HG03469 (cell line): ENCODE data around the gene COL4A2.
"Not testable (repeated sequence)": the region's sequence is repeated elsewhere in the genome, so short reads cannot be mapped to it uniquely, and the experiment has no call there.

Experiments
- ATAC-seq: cut with Tn5 transposase; IDR thresholded peaks from one replicate; pipeline ENCODE4 v1.9.1; 2021; ENCODE audit warnings: mild to moderate bottlenecking, moderate library complexity, moderate number of reproducible peaks; ENCODE audit not compliant: unreplicated experiment

The COL4A2 gene

DNA sequence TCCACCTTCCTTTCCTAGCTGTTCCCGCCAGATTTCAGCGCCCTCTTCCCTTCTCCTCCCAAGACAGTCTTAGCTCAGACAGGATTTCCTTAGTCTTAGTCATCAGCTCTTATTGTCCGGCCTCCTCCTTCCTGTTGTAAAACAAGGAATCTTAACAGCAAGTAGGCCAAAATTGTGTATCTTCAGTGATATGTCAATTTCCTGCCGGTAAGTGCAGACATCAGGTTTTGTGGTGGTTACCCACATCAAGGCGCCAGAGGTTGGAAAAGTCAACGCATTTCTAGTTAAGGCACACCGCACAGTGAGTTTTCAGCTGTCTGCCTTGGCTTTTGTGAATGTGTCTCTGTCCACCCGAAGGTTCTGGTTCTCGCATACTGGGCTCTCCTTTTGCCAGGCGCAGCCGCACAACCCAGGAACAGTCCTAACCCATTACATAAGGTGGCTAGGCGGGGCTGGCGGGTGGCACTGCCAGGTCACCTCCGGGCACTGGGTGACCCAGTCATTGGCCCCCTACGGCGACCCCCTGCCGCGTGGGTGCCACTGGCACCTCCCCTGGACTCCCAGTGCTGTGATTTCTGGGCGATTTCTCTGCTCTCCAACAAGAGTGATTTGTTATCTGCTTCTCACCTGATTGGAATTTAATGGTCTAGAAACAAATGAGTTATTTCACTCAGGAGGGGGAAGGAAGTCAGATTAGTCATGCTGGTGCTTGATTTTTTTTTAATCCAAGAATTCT, 12.9 kb downstream of the COL4A2 start:
- no peak for ATAC-seq

DNA sequence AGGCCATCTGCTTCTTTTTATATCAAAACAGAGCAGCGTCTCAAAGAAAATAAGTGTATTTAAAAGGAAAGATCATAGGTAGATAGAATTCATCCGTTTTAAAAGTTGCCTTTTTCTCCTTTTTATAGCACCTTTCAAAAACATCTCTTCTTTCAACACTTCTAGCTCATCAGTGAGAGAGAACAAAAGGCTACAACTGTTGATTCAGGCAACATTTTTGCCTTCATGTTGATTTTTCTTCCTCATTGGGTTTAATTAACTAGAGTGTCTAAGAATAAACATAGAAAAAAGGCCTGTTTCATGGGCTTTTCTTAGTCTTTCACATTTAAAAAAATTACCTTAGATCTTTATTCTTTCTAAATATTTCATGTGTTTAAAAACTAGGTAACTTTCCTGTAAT, 13.6 kb downstream of the COL4A2 start:
- ATAC-seq: no peak

DNA sequence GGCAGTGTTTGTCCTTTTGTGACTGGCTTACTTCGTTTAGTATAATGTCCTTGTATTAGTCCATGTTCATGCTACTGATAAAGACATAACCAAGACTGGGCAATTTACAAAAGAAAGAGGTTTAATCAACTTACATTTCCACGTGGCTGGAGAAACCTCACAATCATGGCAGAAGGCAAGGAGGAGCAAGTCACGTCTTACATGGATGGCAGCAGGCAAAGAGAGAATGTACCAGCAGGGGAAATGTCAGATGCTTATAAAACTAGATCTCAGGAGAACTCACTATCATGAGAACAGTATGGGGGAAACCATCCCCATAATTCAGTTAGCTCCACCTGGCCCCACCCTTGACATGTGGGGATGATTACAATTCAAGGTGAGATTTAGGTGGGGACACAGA, 14.5 kb downstream of the COL4A2 start:
- ATAC-seq: not testable (repeated sequence)

DNA sequence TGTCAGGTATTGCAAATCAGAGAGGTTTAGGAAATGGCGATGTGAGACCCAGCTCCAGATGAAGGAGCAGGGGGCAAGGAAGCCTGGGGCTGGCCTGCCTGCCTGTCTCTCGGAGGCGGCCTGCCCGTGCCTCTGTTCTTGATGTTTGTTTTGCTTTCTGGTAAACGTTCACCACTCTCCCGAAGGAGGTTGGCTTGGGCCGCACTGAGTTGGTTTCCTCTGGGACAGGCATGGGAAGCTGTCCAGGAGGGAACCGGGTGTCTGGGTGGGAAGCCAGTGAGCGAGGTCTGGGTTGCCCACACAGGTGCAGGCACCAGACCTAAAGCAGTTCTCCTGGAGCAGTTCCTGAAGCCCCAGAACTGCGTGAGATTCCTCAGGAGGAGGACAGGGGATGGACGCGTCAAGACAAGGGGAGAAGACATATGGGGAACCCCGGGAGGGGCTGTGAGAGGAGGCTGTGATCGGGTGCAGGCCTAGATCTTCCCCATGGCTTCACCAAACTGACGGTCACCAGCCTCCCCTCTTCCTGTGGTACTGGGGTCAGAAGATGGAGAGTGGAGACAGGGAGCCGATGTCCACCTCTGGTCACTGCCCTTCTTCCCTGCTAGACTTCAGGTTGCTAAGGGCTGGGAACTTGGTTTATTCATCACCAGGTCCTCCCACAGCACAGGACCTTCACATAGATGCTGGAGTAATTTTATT, 15.2 kb downstream of the COL4A2 start:
- ATAC-seq: no peak

DNA sequence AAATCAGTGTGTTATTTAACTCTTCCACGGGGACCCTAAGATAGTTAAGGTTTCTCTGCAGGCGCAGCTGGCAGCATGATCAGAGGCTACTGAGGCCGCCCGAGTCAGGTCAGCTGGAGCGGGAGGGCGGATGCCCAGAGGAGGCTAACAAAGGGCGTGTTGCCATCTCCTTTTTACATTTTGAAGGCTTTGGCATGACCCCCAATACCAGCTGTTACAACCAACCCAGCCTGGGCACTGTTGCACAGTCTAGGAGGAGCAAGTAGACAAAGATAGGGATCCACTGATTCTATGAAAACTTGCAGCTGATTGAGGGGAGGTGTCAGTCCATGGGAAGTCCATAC, 15.7 kb downstream of the COL4A2 start:
- ATAC-seq: no peak

DNA sequence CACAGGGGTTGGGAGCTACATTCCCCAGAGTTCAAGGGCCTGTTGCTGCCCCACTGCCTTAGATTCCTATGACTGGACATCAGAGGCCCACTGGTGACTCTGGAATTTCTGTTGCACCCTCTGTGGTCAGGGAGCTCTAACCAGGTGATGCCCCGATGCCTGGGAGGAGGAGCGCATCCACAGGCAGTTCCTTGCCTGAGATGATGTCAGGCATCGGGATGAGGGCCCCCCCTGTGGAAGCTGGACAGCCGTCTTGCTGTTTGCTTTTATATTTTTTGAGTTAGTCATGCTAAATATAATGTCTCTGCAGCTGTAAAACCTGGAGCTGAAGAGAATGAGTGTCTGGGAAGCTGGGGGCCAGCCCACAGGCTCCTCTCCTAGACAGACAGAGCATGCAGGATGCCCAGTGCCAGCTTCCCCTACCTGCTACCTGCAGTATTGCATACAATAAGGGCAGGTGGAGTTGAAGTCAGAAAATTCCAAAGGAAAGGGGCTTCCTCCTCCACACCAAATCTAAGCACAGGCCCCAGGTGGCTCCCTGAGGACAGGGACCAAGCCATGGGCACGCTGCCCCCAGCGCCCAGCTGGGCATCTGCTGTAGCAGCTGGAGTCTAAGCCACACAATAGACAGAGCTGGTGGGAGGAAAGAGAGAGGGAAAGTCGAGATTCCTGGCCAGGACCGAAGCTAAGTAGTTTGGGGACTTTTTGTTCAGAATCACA, 16.2 kb downstream of the COL4A2 start:
- ATAC-seq: no peak

DNA sequence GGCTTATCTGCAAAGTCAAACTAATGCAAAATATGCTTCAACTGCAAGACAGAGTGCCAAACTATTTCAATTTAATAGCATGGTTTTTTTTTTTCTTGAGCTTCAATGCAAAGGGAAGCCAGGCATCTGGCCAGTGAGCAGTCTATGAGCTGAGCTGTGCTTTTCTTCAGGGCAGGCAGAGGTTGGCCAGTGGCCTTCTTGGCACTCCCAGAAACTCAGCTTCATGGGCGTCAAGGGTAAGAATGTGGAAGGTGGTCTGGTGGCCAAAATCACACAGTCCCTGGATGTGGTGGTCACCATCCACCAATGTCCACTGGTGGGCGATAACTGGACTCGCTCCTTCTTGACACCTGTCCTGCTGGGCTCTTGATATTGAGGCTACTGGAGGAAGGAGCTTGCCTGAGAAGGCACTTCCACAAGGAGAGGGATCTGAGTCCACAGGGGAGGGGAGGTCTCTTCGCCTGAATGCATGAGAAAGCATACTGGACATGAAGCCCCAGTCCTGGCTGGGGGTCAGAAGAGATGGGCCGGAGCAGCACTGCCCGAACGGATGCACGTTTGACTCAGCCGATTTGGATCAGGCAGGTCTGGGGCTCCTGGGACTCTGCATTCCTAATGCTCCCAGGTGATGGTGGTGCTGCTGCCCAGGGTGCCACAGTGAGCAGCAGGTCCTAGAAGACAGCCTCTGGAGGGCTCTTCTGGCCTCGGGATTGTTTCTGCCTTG, 17.1 kb downstream of the COL4A2 start:
- no peak for ATAC-seq

GRCh38 chr13:110326263-110326904, 19.3 kb downstream of the COL4A2 start:
- ATAC-seq: no peak

GRCh38 chr13:110327051-110327721, 20.1 kb downstream of the COL4A2 start:
- ATAC-seq: no peak

DNA sequence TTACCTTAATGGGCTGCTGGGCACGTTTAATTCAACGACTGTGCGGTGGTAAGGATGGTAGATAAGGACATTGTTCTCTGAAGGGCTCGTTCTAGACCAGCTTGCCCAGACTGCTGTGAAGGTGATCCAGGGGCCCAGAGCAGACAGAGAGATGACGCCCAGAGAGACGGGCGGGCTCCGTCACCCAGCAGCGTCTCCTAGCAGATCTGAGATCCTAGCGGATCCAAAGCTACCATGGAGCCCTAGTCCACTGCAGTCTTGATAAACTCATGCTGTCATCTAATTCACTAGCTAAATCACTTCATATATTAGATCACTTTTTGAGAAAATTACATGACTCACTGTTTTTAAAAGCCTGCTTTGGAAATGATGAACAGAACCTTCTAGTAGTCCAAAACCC, 21.5 kb downstream of the COL4A2 start:
- no peak for ATAC-seq

DNA sequence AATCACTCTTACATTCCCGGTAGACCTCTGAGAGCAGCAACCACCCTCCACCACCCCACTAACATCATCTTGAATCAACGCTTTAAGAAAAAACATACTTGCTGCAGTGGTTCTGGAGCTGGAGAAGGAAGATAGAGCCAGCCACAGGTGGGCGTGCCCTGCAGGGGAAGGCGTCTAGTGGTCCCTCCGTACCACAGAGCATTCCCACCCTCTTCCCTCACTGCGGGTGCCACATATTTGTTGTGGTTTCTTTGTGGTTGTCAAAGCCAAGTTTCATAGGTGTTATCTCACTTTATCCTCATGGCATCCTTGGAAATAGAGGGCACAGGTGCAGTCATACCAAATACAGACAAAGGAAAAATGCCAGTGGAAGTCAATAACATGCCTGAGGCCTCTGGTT, 22.2 kb downstream of the COL4A2 start:
- no peak for ATAC-seq

DNA sequence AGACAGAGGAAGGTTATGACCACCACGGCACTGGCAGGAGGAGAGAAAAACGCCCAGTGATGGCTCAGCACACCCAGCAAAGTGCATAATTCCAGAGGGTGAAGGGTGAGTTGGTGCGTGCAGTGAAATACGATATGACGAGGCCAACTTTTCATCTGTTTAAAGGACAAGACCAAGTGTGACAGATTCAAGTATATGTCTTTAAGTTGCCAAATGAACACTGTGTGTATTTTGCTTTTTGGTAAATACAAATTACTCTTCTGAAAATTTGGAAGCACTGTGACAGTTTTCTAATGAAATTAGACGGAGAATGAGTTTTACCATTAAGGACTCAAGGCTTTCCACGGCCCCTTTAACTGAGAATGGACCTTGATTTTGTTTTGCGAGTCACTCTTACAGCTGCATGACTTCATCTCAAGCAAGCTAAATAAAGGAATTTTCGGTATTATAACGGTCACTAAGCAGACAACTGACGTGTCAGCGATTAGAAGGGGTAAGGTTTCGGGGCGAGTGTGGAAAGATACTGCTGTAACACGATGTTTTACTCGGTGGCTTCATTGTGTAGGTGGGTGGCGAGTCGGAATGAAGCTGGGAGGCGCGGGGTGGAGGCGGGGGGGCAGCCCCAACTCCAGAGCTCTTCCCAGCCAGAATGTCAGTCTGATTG, 22.8 kb downstream of the COL4A2 start:
- ATAC-seq: no peak

DNA sequence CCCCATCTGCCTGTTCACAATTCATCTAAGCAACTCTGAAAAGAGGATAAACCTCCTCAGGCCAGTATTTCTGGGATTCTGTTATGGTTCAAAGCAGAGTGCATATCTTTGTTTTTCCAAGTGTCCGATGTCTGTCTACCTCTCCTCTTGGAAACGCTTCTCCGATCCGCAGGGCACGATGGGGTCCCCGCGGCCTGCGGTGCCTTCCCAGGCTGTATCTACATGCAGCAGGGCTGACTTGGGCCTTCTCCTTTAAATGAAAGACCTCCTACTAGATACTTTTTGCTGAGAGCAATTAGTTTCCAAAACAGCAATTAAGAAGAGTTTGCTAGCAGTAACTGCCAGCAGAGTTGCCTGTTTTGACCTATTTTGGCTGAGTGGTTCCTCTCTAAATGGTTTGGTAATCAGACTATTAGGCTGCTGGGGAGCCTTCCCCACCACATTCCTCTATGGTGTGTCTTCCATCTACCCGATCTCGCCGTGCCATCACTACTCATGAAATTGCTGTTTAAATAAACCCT, 23.5 kb downstream of the COL4A2 start:
- ATAC-seq: no peak

GRCh38 chr13:110331362-110331761, 24.3 kb downstream of the COL4A2 start:
- no peak for ATAC-seq

DNA sequence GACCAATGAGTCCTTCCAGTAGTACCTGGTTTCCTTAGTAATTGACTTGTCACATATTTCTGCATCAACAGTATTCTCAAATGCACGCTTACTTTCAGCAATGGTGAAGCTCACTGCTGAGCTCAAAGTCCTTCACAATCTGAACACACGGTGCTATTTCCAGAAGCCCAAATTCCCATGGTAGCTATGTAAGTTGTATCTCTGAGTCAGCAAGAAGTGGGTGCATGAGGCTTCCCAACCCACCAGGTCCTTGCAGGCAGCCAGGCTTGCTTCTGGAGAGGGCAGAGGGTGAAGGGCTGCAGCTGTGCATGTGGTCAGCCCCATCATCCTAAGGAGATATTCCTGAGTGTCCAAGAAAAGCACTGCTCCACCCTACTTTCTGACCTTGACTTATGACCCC, 25.7 kb downstream of the COL4A2 start:
- no peak for ATAC-seq

DNA sequence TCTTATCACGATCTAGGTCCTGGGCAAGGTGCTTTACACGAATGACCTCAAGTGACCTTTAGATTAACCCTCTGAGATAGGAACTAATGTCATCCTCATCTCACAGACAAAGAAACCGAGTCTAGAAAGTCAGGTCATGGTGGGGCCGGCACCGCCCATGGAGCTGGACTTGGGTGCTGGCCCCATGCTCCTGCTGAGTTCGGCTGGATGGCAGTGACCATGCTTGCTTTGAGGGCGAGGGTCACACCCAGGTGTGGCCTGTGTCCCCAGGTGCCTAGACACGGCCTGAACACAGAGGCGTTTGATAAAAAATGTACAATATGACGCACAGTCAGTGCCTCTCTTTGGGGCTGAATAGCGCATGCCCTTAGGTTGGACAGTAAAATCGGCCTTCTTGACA, 26.8 kb downstream of the COL4A2 start:
- ATAC-seq: no peak

GRCh38 chr13:110334256-110334655, 27.2 kb downstream of the COL4A2 start:
- no peak for ATAC-seq

DNA sequence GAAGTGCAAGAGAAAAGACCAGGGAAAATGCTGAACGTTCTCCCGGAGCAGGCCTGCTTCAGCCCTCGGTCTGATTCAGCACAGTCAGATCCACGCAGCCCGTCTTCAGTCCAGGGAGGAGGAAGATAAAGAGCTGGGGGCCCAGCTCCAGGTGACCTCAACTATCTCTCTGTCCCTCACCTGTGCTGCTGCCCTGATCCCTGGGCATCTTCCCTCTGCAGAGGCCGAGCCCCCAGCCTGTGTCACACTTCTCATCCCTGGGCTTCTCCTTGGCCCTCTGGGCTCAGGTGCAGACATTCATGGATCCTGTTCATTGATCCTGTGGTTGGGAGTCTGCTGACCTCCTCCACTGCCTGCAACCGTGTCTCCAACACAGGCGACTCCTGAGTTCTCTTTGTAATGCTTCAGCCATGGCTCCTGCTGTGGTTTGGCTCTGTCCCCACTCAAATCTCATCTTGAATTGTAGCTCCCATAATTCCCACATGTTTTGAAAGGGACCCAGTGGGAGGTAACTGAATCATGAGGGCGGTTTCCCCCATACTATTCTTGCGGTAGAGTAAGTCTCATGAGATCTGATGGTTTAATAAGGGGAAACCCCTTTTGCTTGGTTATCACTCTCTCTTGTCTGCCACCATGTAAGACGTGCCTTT, 27.9 kb downstream of the COL4A2 start:
- ATAC-seq: no peak

DNA sequence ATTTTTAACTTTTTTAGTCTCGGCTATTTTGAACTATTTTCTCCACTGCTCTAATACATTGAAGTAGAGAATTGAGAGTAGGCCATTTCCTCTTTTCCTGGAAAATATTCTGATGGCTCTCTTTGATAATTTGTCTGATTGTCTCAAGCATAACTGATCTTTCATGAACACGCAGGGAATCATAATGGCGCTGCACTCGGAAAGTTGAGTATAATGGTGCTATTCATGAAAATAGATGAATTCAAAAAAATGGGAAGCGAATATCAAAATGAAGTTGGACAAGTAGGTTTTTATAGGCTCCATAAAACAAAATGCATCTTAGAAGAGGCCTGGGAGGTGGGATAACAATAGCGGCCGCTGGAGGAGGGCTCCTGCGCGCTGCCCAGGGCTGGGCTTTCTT, 29.0 kb downstream of the COL4A2 start:
- ATAC-seq: no peak
